Tongue (tissue), 3 donors: ENCODE measurements around the gene GRIA4. TPM values are rescaled to one million over a fixed set of nuclear protein-coding genes. Genes with fewer than 3 reads are reported as not detected.
A peak's percentile ranks its signal among the peaks of the same experiment; 100 is the strongest.

Source experiments
- DNase-seq: peaks from one replicate; pipeline ENCODE4 v3.0.0-alpha.2; 2015
- small RNA-seq: library from RNA; depleted of rRNA; stranded (forward); fragments of <200 nt; gene quantifications from one replicate; pipeline ENCODE3, GENCODE V24; 2014; ENCODE audit warnings: low replicate concordance
- total RNA-seq: library from RNA; depleted of rRNA; stranded (reverse); fragments of >200 nt; gene quantifications from one replicate; pipeline ENCODE4 v1.2.3, GENCODE V29; 2014

The GRIA4 gene
- total RNA-seq, 1 donor from 2014 or later = 6.8 TPM

DNA sequence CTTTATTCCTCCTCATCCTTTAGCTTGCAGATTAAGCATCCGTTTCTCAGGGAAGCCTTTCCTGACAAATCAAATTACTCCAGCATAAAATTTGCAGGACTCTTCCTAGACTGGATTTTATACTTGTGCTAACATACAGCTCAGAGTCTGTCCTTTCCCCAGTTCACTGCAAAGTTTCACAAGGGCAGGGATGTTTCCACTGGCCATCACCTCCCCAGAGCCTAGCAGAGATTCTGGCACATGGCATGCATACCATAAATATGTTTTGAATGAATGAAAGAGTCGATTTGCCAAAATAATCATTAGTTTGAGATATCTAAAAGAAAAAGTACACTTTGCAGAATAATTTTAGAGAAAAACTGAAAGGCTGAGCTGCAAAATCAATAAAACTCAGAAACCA lies 401.6 kb downstream of the GRIA4 start:
- DNase-seq = no peak

DNA sequence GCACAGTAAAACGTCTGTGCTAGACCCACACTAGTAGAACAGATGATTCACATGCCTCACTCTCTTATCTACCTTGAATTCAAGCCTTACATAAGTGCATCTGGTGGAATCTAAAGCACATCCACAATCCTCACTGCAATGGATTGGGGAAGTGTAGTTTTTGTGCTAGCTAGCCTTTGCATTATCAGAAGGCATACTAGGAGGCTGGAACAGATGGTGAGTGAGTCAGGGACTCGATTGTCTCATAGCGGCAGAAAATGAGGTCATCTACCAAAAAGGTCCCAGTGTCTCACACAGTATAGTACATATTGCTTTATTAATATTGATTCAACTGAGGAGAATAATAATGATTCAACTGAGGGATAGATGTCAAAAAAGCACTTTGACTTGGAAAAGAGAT lies 402.9 kb downstream of the GRIA4 start:
- peak; percentile 24 for DNase-seq

DNA sequence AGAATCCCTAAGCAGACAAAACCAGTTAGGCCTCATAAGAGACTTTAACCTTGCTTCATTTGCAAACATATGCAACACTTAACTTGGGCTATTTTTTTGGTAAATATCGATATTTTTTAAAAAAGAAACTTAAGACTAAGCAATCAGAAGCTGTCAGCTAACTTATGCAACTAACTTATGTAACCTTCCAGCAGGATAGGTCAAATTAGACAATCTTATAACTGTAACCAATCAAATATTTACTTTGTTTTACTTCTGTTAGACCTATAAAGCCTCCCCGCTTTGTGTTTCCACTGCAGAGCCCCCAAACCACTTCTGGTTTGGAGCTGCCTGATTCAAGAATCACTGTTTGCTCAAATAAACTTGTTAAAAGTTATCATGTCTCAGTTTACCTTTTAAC lies 404.2 kb downstream of the GRIA4 start:
- DNase-seq = no peak

GRCh38 chr11:106014620-106015019 lies 404.7 kb downstream of the GRIA4 start:
- no peak for DNase-seq

- DNase-seq = no peak
Observed at GRCh38 chr11:106015066-106015465, 405.2 kb downstream of the GRIA4 start.

DNA sequence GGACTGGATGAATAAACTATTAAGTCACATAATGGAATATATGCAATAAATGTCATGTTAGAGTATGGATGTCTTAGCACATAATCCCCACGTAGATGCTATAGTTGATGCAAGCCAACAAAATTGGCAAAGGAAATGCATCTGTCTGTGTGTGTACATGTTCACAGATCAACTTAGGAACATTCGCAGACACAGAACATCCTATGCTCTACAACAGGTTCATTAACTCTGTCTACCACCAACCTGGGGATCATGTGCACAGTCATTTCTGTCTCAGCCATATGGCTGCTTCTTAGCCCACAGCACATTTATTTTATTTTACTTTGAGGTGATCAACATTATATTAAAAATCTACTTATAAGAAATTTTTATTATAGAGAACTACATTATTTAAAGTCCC lies 407.2 kb downstream of the GRIA4 start:
- no peak for DNase-seq

DNA sequence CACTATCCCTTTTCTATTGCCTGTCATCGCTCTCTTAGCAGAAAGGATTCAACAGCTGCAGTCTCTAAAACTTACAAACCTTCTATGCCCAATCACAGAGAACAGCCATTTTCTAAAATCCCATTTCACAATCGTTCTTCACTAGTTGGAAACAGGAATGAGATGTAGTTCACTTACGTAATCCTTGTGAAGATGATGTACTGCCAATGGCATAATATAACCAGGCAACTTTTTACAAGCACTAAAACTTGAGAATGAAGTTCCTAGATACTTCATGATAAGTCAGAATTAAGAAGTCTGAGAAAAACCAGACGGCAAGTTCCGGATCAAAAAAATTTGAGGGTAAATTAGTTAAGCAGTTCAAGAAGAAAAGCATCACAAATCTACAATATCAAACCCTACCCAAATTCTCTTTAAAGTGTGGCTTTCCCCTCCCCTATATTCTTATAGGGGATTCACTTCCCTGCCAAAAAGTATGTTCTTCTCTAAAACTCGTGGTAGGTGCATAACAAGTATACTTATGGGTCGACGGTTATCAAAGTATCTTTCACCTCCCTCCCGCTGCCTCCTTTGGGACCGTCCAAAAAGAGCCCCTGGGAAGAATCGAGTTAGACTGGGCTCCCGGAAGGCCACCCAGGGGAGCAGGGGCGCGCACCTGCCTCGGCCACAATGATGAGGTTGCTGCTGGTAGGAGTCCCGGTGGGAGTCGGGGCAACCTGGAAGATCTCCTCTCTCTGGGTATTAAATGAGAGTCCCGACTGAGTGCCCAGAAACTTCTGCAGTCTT lies 411.5 kb downstream of the GRIA4 start:
- peak; percentile 31 for DNase-seq

DNA sequence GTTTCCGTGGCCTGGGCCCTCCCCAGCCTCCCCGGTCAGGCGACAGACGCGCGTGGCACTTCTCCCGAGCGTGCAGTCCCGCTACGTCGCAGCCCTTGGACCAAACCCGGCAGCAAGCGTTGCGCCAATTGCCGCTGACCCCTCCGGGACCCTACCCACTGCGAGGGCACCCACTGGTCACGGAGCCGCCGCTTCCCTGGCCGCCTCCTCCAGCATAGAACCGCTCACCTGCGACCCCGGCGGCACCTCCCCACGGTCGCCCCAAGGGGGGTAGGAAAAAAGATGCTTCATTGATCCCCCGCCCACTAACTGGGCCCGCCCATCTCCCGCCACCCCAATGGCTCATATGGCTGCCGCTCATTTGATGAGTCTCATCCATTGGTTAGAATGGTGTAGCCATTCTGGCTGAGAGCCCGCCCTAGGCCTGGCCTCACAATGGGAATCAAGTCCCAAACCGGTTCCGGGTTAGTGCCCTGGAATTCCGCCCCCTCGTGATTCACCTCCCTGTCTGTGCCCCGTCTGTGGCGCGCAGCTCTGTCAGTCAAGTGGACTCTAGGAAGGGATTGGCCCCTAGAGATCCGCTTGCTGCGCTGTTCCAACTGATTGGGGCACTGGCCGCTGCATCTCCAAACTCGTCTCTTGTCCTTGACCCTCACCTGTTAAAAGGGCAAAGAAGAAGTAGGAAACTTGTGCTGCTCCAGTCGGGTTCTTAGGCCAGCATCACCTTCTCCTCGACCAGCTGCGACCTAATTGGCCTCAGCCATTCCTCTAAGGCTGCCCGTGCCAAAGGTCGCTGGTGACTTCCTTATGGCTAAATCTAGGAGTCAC lies 412.3 kb downstream of the GRIA4 start, which contains the start of gene MSANTD4:
Gene MSANTD4, minus strand, starts transcription at position 274 of the 828 bp plus-strand sequence. CDS start 11,323 bp downstream, outside the sequence.
- DNase-seq = peak; percentile 99

- no peak for DNase-seq
Observed at GRCh38 chr11:106022795-106023275, 413.0 kb downstream of the GRIA4 start.

- no peak for DNase-seq
Observed at GRCh38 chr11:106030609-106031008, 420.7 kb downstream of the GRIA4 start.

DNA sequence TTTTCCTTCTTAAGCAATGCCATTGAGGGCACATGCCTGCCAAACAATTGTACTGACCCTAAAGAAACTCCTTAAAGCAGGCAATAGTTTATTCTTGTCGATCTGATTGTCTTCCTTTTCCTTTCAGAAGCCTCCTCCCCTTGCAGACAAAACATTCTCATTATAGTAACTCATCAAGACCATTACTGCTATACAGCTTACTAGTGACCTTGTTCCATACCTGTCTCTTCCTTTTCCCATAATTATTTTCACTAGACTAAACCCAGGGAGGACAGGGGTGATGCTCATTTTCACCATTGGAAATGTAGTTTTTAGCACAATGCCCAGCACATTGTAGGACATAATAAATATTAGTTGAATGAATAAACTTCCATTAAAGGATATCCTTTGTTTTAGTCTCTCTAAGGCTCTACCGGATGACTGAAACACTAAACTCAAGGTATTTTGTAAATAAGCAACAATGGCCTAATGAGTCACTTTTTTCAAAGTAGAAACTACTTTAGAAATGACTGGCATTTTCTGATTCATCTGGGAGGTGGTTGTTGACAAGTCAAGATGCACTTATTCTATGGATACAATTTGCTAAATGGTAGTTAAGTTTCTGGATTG lies 421.4 kb downstream of the GRIA4 start:
- DNase-seq = no peak

Small RNA genes lying within 50 kb of the gene (small RNA-seq; reads per million reads assigned to genes)
- gene RNU4-55P (not detected), gene RNU6-277P (not detected)
